ENCODE results near the gene IGFALS. TPM values are rescaled to one million over a fixed set of nuclear protein-coding genes. Genes with fewer than 3 reads are reported as not detected.

The IGFALS gene
- total RNA-seq, 1 donor from 2014 or later = not detected

- intact Hi-C loops (cut with micrococcal nuclease) = no loop called here
- no peak for DNase-seq (ENCODE audit: low spot score)
- H3K27me3 Mint-ChIP-seq (ENCODE audit: insufficient read depth) = no peaks in the 10 kb centered on the region
- no peaks in the 10 kb centered on the region for H3K9me3 Mint-ChIP-seq
- H3K4me3 Mint-ChIP-seq = no peak overlapping the region
- H3K4me1 Mint-ChIP-seq (ENCODE audit: low read depth) = no peaks in the 10 kb centered on the region
- peaks cover 2% of the 10 kb centered on the region for H3K36me3 Mint-ChIP-seq (ENCODE audit: low read depth)
- no peak overlapping the region for H3K27ac Mint-ChIP-seq
Measured at GRCh38 chr16:1790611-1791255, 2.8 kb downstream of the IGFALS start.

GRCh38 chr16:1790261-1790610 lies 3.3 kb downstream of the IGFALS start:
- Mint-ChIP-seq H3K4me1 (ENCODE audit: low read depth) (no peaks in the 10 kb centered on the region), H3K9me3 (no peaks in the 10 kb centered on the region), H3K27me3 (ENCODE audit: insufficient read depth) (no peaks in the 10 kb centered on the region), H3K27ac (no peak overlapping the region), H3K4me3 (no peak overlapping the region), H3K36me3 (ENCODE audit: low read depth) (peaks cover 2% of the 10 kb centered on the region)
- no peak for DNase-seq (ENCODE audit: low spot score)
- intact Hi-C loops (cut with micrococcal nuclease) = no loop called here

- no peaks in the 10 kb centered on the region for H3K27me3 Mint-ChIP-seq (ENCODE audit: insufficient read depth)
- no peak overlapping the region for H3K4me3 Mint-ChIP-seq
- no peak overlapping the region for H3K27ac Mint-ChIP-seq
- peaks cover 2% of the 10 kb centered on the region for H3K36me3 Mint-ChIP-seq (ENCODE audit: low read depth)
- intact Hi-C loops (cut with micrococcal nuclease) = loop anchor here (10.0 kb wide), 1 partner anchor 745 kb away; the partner anchor contains the start of genes CEMP1 and PDPK1
- DNase-seq (ENCODE audit: low spot score) = no peak
- H3K4me1 Mint-ChIP-seq (ENCODE audit: low read depth) = no peaks in the 10 kb centered on the region
- no peaks in the 10 kb centered on the region for H3K9me3 Mint-ChIP-seq
Measured at GRCh38 chr16:1789643-1790045, 3.9 kb downstream of the IGFALS start.

- peaks cover 2% of the 10 kb centered on the region for H3K36me3 Mint-ChIP-seq (ENCODE audit: low read depth)
- no peak overlapping the region for H3K27ac Mint-ChIP-seq
- intact Hi-C loops (cut with micrococcal nuclease) = loop anchor here (10.0 kb wide), 1 partner anchor 746 kb away; the partner anchor contains the start of genes CEMP1 and PDPK1
- no peaks in the 10 kb centered on the region for H3K4me1 Mint-ChIP-seq (ENCODE audit: low read depth)
- H3K4me3 Mint-ChIP-seq = no peak overlapping the region
- H3K9me3 Mint-ChIP-seq = no peaks in the 10 kb centered on the region
- H3K27me3 Mint-ChIP-seq (ENCODE audit: insufficient read depth) = no peaks in the 10 kb centered on the region
- no peak for DNase-seq (ENCODE audit: low spot score)
Measured at GRCh38 chr16:1788708-1789100, 4.8 kb downstream of the IGFALS start.

GRCh38 chr16:1788095-1788707 lies 5.3 kb downstream of the IGFALS start:
- H3K36me3 Mint-ChIP-seq (ENCODE audit: low read depth) = peaks cover 4% of the 10 kb centered on the region
- intact Hi-C loops (cut with micrococcal nuclease) = loop anchor here (10.0 kb wide), 1 partner anchor 747 kb away; the partner anchor contains the start of genes CEMP1 and PDPK1
- no peaks in the 10 kb centered on the region for H3K4me1 Mint-ChIP-seq (ENCODE audit: low read depth)
- no peaks in the 10 kb centered on the region for H3K9me3 Mint-ChIP-seq
- DNase-seq (ENCODE audit: low spot score) = no peak
- H3K27ac Mint-ChIP-seq = no peak overlapping the region
- H3K27me3 Mint-ChIP-seq (ENCODE audit: insufficient read depth) = no peaks in the 10 kb centered on the region
- no peak overlapping the region for H3K4me3 Mint-ChIP-seq

- Mint-ChIP-seq H3K36me3 (ENCODE audit: low read depth) (peaks cover 4% of the 10 kb centered on the region), H3K9me3 (no peaks in the 10 kb centered on the region), H3K27ac (no peak overlapping the region), H3K4me1 (ENCODE audit: low read depth) (no peaks in the 10 kb centered on the region), H3K4me3 (no peak overlapping the region), H3K27me3 (ENCODE audit: insufficient read depth) (no peaks in the 10 kb centered on the region)
- DNase-seq (ENCODE audit: low spot score) = no peak
- intact Hi-C loops (cut with micrococcal nuclease) = loop anchor here (10.0 kb wide), 1 partner anchor 747 kb away; the partner anchor contains the start of genes CEMP1 and PDPK1
Measured at GRCh38 chr16:1787322-1788094, 6.0 kb downstream of the IGFALS start.

GRCh38 chr16:1787056-1787321 lies 6.5 kb downstream of the IGFALS start:
- intact Hi-C loops (cut with micrococcal nuclease) = loop anchor here (10.0 kb wide), 1 partner anchor 748 kb away; the partner anchor contains the start of genes CEMP1 and PDPK1
- H3K9me3 Mint-ChIP-seq = no peaks in the 10 kb centered on the region

GRCh38 chr16:1786242-1787055 lies 7.1 kb downstream of the IGFALS start:
- Mint-ChIP-seq H3K27ac (no peak overlapping the region), H3K9me3 (no peaks in the 10 kb centered on the region), H3K36me3 (ENCODE audit: low read depth) (peaks cover 4% of the 10 kb centered on the region), H3K4me1 (ENCODE audit: low read depth) (no peaks in the 10 kb centered on the region), H3K27me3 (ENCODE audit: insufficient read depth) (no peaks in the 10 kb centered on the region), H3K4me3 (no peak overlapping the region)
- intact Hi-C loops (cut with micrococcal nuclease) = loop anchor here (10.0 kb wide), 1 partner anchor 748 kb away; the partner anchor contains the start of genes CEMP1 and PDPK1
- no peak for DNase-seq (ENCODE audit: low spot score)

More at GRCh38 chr16:1787056-1787321, 6.5 kb downstream of the IGFALS start:
- H3K27ac Mint-ChIP-seq = no peak overlapping the region
- no peak for DNase-seq (ENCODE audit: low spot score)
- H3K4me3 Mint-ChIP-seq = no peak overlapping the region
- no peaks in the 10 kb centered on the region for H3K4me1 Mint-ChIP-seq (ENCODE audit: low read depth)
- peaks cover 4% of the 10 kb centered on the region for H3K36me3 Mint-ChIP-seq (ENCODE audit: low read depth)
- H3K27me3 Mint-ChIP-seq (ENCODE audit: insufficient read depth) = no peaks in the 10 kb centered on the region

GRCh38 chr16:1785846-1786170 lies 7.7 kb downstream of the IGFALS start:
- H3K9me3 Mint-ChIP-seq = no peaks in the 10 kb centered on the region
- intact Hi-C loops (cut with micrococcal nuclease) = loop anchor here (10.0 kb wide), 1 partner anchor 749 kb away; the partner anchor contains the start of genes CEMP1 and PDPK1
- no peaks in the 10 kb centered on the region for H3K27me3 Mint-ChIP-seq (ENCODE audit: insufficient read depth)
- no peak overlapping the region for H3K4me3 Mint-ChIP-seq
- H3K27ac Mint-ChIP-seq = no peak overlapping the region
- H3K4me1 Mint-ChIP-seq (ENCODE audit: low read depth) = no peaks in the 10 kb centered on the region
- no peak for DNase-seq (ENCODE audit: low spot score)
- peaks cover 4% of the 10 kb centered on the region for H3K36me3 Mint-ChIP-seq (ENCODE audit: low read depth)

- intact Hi-C loops (cut with micrococcal nuclease) = loop anchor here (5.0 to 10.0 kb wide), 2 partner anchors 142 to 750 kb away; partner anchors contain the start of genes CEMP1 and PDPK1
- Mint-ChIP-seq H3K27ac (no peak overlapping the region), H3K4me1 (ENCODE audit: low read depth) (no peaks in the 10 kb centered on the region), H3K9me3 (no peaks in the 10 kb centered on the region), H3K27me3 (ENCODE audit: insufficient read depth) (no peaks in the 10 kb centered on the region), H3K36me3 (ENCODE audit: low read depth) (peaks cover 4% of the 10 kb centered on the region), H3K4me3 (peak overlapping the region; percentile 75)
- DNase-seq (ENCODE audit: low spot score) = no peak
Measured at GRCh38 chr16:1784977-1785845, 8.3 kb downstream of the IGFALS start.

GRCh38 chr16:1782408-1783264 lies 10.9 kb downstream of the IGFALS start, which contains the start of the genes NUBP2 and SPSB3:
Gene NUBP2, plus strand, starts transcription at chr16:1782960. Its CDS starts 61 bp downstream, at chr16:1783021.
Gene SPSB3, minus strand, starts transcription at chr16:1782571. Its CDS starts 1,088 bp downstream, at chr16:1781483.
- no peaks in the 10 kb centered on the region for H3K27me3 Mint-ChIP-seq (ENCODE audit: insufficient read depth)

More at GRCh38 chr16:1782408-1783264, 10.9 kb downstream of the IGFALS start, which contains the start of the genes NUBP2 and SPSB3:
- no peaks in the 10 kb centered on the region for H3K4me1 Mint-ChIP-seq (ENCODE audit: low read depth)
- intact Hi-C loops (cut with micrococcal nuclease) = loop anchor here (1.0 to 10.0 kb wide), 10 partner anchors 9 to 752 kb away; partner anchors contain the start of genes CEMP1, E4F1, FAHD1 and MAPK8IP3
- peak within 1 kb of the TSS; percentile 81 for H3K27ac Mint-ChIP-seq
- H3K36me3 Mint-ChIP-seq (ENCODE audit: low read depth) = peaks cover 3% of the 10 kb centered on the region
- H3K4me3 Mint-ChIP-seq = peak within 1 kb of the TSS; percentile 93
- DNase-seq (ENCODE audit: low spot score) = peak; percentile 99
- H3K9me3 Mint-ChIP-seq = no peaks in the 10 kb centered on the region
